ENCODE data around the gene CST4.
"Not testable (repeated sequence)": the region's sequence is repeated elsewhere in the genome, so short reads cannot be mapped to it uniquely, and the experiment has no call there.

Gene CST4

GRCh38 chr20:23659989-23660837, 28.6 kb downstream of the CST4 start:
- H3K9me3 ChIP-seq (ENCODE audit: control insufficient read depth, insufficient read depth, low read length), result no peaks in the 10 kb centered on the region
- peaks cover 8% of the 10 kb centered on the region for H3K4me1 ChIP-seq (ENCODE audit: control insufficient read depth, low read length)
- H3K79me2 ChIP-seq (ENCODE audit: control insufficient read depth, low read length), result no peaks in the 10 kb centered on the region
- H3K27ac ChIP-seq (ENCODE audit: low read depth, low read length), result no peak overlapping the region
- no peaks in the 10 kb centered on the region for H4K20me1 ChIP-seq (ENCODE audit: control insufficient read depth, insufficient read depth, low read depth, low read length)
- H3K4me3 ChIP-seq (ENCODE audit: low read length), result no peak overlapping the region
- no peaks in the 10 kb centered on the region for H3K27me3 ChIP-seq (ENCODE audit: control insufficient read depth, low read length)
- no peaks in the 10 kb centered on the region for H3K9me2 ChIP-seq (replicated peaks; ENCODE audit: control insufficient read depth, low read length)
- TF ChIP-seq CTCF (IDR thresholded peaks at IDR 0.05; ENCODE audit: low read depth, low read length, poor library complexity, severe bottlenecking), result no peak
- TF ChIP-seq EZH2phosphoT487 (IDR thresholded peaks at IDR 0.05; ENCODE audit: borderline replicate concordance, low read length), result no peak
- H3F3A ChIP-seq (ENCODE audit: control insufficient read depth, insufficient read depth), result no peaks in the 10 kb centered on the region
- H3K4me2 ChIP-seq (ENCODE audit: low read length), result no peak overlapping the region
- no peaks in the 10 kb centered on the region for H3K36me3 ChIP-seq (ENCODE audit: control insufficient read depth, low read length)

GRCh38 chr20:23659610-23659988, 29.2 kb downstream of the CST4 start:
- H4K20me1 ChIP-seq (ENCODE audit: control insufficient read depth, insufficient read depth, low read depth, low read length); H3K27ac ChIP-seq (ENCODE audit: low read depth, low read length); H3K79me2 ChIP-seq (ENCODE audit: control insufficient read depth, low read length); H3K4me3 ChIP-seq (ENCODE audit: low read length); H3K27me3 ChIP-seq (ENCODE audit: control insufficient read depth, low read length); H3K9me3 ChIP-seq (ENCODE audit: control insufficient read depth, insufficient read depth, low read length); H3K4me1 ChIP-seq (ENCODE audit: control insufficient read depth, low read length); H3K9me2 ChIP-seq (replicated peaks; ENCODE audit: control insufficient read depth, low read length); H3K36me3 ChIP-seq (ENCODE audit: control insufficient read depth, low read length); H3K4me2 ChIP-seq (ENCODE audit: low read length); H3F3A ChIP-seq (ENCODE audit: control insufficient read depth, insufficient read depth): not testable (repeated sequence)

GRCh38 chr20:23658989-23659609, 29.7 kb downstream of the CST4 start:
- Histone ChIP-seq H3K4me1 (ENCODE audit: control insufficient read depth, low read length) (peaks cover 8% of the 10 kb centered on the region), H4K20me1 (ENCODE audit: control insufficient read depth, insufficient read depth, low read depth, low read length) (no peaks in the 10 kb centered on the region; the same call in 1 of the 2 replicates), H3K27ac (ENCODE audit: low read depth, low read length) (no peak overlapping the region), H3K9me2 (replicated peaks; ENCODE audit: control insufficient read depth, low read length) (no peaks in the 10 kb centered on the region), H3K4me3 (ENCODE audit: low read length) (no peak overlapping the region), H3K79me2 (ENCODE audit: control insufficient read depth, low read length) (no peaks in the 10 kb centered on the region), H3K4me2 (ENCODE audit: low read length) (no peak overlapping the region), H3K36me3 (ENCODE audit: control insufficient read depth, low read length) (no peaks in the 10 kb centered on the region), H3K27me3 (ENCODE audit: control insufficient read depth, low read length) (no peaks in the 10 kb centered on the region), H3K9me3 (ENCODE audit: control insufficient read depth, insufficient read depth, low read length) (no peaks in the 10 kb centered on the region), H3F3A (ENCODE audit: control insufficient read depth, insufficient read depth) (no peaks in the 10 kb centered on the region)
- TF ChIP-seq CTCF (IDR thresholded peaks at IDR 0.05; ENCODE audit: low read depth, low read length, poor library complexity, severe bottlenecking) (no peak), EZH2phosphoT487 (IDR thresholded peaks at IDR 0.05; ENCODE audit: borderline replicate concordance, low read length) (no peak)

GRCh38 chr20:23658336-23658735, 30.5 kb downstream of the CST4 start:
- Histone ChIP-seq H3K36me3 (ENCODE audit: control insufficient read depth, low read length) (no peaks in the 10 kb centered on the region), H3K4me2 (ENCODE audit: low read length) (no peak overlapping the region), H3K4me1 (ENCODE audit: control insufficient read depth, low read length) (peaks cover 8% of the 10 kb centered on the region), H3K9me2 (replicated peaks; ENCODE audit: control insufficient read depth, low read length) (no peaks in the 10 kb centered on the region), H3K4me3 (ENCODE audit: low read length) (no peak overlapping the region), H4K20me1 (ENCODE audit: control insufficient read depth, insufficient read depth, low read depth, low read length) (no peaks in the 10 kb centered on the region; the same call in 1 of the 2 replicates), H3K9me3 (ENCODE audit: control insufficient read depth, insufficient read depth, low read length) (no peaks in the 10 kb centered on the region), H3K27me3 (ENCODE audit: control insufficient read depth, low read length) (no peaks in the 10 kb centered on the region), H3K27ac (ENCODE audit: low read depth, low read length) (no peak overlapping the region), H3K79me2 (ENCODE audit: control insufficient read depth, low read length) (no peaks in the 10 kb centered on the region), H3F3A (ENCODE audit: control insufficient read depth, insufficient read depth) (no peaks in the 10 kb centered on the region)
- TF ChIP-seq CTCF (IDR thresholded peaks at IDR 0.05; ENCODE audit: low read depth, low read length, poor library complexity, severe bottlenecking) (no peak), EZH2phosphoT487 (IDR thresholded peaks at IDR 0.05; ENCODE audit: borderline replicate concordance, low read length) (no peak)
